Left ventricle myocardium superior (tissue), 1 donor: ENCODE data around the gene WWC2. TPM values are rescaled to one million over a fixed set of nuclear protein-coding genes. Genes with fewer than 3 reads are reported as not detected.

Source experiments
- ATAC-seq: fragments of 200-7000 bp; cut with Tn5 transposase; one replicate; pipeline ENCODE4 v1.9.1; 2020; ENCODE audit warnings: mild to moderate bottlenecking, moderate library complexity
- DNase-seq: peaks from one replicate; pipeline ENCODE4 v3.0.0-alpha.2; 2020
- intact Hi-C: fragments of 100-400 bp; cut with micrococcal nuclease; formaldehyde crosslinking; loops from one replicate; pipeline ENCODE4 v1.11.0; 2022
- total RNA-seq: library from RNA; stranded (reverse); fragmentation: NEBNext Ultra II Directional; extraction: Animal tissue kit (Norgen Biotek cat#: 25700); gene quantifications from one replicate; pipeline ENCODE4 v1.2.1, GENCODE V29; 2021
- donor health status: DM: no; HTN: yes; CAD: no; lungs with severe emphysema.

WWC2 gene
- total RNA-seq, 1 donor from 2014 or later = 38.0 TPM

DNA sequence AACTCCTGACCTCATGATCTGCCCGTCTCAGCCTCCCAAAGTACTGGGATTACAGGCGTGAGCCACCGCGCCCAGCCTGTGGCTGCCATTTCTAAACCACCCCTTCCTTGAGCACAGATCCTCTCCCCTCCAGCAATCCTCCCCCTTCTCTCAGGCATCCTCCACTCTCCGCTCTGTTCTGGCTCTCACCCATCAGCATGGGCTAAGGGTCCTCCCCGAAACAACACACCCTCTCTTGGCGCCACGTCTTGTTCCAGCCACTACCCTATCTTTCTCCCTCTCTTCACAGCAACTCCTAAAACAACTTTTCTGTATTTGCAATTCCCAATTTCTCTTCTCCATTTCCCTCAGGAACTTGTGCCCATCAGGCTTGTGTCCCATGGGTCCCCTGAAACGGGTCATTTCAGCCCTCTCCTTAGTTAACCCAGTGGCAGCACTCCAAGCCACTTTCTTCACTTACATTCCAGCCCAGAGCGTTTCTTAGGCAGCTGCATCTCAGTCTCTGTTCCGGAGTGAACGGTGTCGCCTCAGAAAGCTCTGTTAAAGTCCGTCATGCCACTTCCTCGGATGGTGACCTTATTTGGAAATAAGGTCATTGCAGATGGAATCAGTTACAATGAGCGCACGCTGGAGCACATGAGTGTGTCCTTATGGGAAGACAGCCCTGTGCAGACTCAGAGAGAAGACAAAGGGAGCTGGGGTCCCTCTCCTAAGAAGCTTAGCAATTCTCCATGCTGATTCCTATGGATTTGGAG lies 251.4 kb downstream of the WWC2 start:
- ATAC-seq (no peak), DNase-seq (no peak)
- intact Hi-C loops = no loop called here

DNA sequence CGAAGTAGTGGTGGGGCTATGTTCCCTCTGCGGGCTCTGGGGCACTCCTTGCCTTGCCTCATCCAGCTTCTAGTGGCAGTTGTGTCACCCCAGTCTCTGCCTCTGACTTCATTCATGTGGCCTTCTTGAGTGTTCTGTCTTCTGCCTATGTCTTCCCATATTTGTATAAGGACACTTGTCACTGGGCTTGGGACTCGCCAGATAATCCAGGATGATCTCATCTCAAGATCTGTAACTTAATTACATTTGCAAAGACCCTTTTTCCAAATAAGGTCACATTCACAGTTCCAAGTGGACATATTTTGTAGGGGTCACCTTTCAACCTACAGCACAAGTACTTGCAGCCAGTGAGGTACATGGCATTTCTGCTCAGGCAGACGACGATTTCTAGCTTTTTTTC lies 253.5 kb downstream of the WWC2 start:
- DNase-seq (no peak), ATAC-seq (no peak)
- intact Hi-C loops = no loop called here

DNA sequence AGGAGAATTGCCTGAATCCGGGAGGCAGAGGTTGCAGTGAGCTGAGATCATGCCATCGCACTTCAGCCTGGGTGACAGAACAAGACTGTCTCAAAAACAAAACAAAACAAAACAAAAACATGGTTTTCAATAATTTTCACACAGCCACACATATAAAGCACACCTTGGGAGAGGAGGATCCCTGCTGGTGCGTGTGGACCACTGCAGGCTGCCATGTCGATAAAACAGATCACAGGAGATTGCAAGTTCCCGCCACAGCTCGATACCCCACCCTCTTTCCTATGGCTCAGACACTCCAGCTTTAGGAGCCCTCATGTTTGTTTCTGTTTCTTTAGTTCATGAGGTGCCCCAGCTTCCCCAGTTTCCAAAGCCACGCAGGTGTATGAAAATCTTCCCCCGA lies 254.5 kb downstream of the WWC2 start:
- DNase-seq (no peak), ATAC-seq (no peak)
- intact Hi-C loops = no loop called here

DNA sequence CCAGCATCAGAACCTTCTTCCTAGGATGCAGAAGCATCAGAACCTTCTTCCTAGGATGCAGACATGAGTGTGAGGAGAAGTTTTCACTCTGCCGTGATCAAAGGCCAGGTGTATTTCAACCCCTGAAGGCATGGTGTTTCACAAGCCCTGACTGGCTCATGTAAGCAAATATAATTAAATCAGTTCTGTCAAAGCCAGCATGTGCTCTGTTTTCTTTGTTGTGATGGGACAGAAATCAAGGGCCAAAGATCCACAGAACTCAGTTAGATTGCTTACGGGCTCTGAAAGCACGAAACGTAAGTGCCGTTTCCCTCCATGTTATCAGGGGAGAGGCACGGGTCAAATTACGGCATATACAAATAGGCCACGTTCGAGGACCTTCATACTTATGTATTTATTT lies 255.2 kb downstream of the WWC2 start:
- ATAC-seq (no peak), DNase-seq (no peak)

DNA sequence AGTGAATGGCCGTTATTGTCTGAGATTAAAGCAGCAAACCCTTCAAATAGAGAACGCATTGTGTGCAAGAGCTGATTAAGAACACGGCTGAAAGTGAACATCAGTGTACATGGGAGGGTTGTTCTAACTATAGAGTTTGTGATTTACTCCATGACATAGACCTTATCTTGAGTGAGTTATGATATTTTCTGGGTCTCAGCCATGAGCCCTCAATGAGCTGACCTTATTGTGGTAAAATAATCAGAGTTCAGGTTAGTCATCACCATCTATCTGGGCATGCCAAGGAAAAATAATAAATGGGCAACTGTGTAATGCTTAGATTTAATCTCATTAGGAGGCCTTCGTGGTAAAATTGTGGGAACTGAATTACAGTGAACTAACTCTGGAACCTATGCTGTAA lies 256.3 kb downstream of the WWC2 start:
- ATAC-seq = no peak
- intact Hi-C loops = no loop called here
- DNase-seq = no peak

More for the DNA sequence above, 255.2 kb downstream of the WWC2 start:
- intact Hi-C loops = no loop called here

DNA sequence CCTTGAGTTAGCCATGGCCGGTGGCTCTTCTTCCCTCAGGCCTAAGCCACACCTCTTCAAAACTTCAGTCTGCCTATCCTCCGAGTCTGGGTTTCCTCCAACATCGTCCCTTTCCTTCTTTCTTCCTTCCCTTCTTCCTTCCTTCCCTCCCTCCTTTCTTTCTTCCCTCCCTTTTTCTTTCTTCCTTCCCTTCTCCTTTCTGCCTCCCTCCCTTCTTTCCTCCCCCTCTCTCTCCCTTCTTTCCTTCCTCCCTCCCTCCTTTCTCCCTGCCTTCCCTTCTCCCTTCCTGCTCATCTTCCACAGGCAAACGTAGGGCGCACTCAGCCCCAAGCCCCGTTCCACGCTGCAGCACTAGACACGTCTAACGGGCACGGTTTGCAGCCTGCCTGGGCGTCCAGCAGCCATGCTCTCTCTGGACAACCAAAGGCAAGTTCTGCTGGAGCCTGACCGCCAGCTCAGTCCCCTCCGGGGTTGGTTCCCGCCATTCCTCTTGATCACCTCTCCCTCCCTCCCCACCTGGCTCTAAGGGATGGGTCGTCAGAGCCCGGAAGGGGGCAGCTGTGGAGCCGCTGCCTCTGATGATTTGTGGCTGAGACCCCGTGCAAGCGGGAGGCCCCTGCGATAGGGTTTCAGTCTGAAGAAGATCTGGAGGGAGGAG lies 257.2 kb downstream of the WWC2 start:
- intact Hi-C loops = no loop called here
- no peak for DNase-seq
- no peak for ATAC-seq

DNA sequence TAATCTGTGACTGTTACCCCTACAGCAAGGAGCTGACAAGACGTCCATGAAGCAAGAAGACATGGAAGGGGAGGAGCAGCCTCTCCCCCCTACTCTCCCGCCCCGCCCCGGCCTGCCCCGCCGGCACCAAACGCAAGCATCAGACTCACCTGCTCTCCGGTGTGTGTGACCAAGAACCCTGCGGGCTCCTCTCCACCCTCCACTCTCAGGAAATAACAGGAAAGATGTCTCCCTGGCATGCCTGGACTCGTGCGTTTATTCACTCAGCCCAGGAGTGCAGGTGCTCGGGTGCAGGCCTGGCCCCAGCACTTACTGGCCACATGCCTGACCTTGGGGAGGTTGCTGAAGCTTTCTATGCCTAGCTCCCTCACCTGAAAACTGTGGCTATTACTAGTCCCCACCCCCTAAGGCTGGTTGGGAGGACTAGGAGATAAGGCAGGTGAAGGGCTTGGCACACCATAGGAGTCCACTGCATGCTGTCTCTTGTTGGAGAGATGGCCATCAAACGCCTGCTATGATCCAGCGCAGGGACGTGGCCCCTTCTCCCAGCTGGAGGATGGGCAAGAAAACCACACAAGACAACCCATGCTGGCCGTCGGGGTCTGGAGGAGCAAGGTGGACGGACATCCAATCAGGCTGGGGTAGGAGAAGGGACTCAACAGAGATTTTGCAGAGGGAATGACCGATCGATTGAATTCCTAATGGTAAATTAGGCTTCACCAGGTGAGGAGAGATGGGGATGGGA lies 258.0 kb downstream of the WWC2 start:
- DNase-seq = no peak
- ATAC-seq = no peak
- intact Hi-C loops = no loop called here

DNA sequence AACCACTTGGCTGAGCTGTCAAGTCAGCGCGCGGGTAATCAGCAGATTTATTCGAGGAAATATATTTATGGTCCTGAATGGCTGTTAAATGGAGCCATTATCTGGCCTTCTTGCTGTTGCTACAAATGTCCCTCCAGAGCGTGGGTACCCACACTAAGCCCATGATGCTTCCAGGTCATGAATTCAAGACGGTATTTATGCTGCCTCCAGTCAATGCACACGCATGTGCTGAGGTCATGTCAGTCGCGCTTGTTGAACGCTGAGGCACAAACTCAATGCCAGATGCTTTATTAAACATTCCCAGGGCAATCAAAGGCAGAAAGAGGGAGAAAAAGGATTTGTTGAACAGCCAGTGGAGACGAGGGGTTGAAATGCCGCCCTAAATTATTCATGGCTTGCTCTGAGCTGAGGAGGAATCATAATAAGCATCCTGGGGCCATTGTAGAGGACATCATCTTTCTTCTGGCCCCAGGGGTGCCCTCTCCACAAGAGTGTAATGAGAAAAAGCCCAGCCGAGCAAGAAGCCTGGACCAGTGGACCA lies 259.2 kb downstream of the WWC2 start:
- DNase-seq = no peak
- intact Hi-C loops = no loop called here
- no peak for ATAC-seq

DNA sequence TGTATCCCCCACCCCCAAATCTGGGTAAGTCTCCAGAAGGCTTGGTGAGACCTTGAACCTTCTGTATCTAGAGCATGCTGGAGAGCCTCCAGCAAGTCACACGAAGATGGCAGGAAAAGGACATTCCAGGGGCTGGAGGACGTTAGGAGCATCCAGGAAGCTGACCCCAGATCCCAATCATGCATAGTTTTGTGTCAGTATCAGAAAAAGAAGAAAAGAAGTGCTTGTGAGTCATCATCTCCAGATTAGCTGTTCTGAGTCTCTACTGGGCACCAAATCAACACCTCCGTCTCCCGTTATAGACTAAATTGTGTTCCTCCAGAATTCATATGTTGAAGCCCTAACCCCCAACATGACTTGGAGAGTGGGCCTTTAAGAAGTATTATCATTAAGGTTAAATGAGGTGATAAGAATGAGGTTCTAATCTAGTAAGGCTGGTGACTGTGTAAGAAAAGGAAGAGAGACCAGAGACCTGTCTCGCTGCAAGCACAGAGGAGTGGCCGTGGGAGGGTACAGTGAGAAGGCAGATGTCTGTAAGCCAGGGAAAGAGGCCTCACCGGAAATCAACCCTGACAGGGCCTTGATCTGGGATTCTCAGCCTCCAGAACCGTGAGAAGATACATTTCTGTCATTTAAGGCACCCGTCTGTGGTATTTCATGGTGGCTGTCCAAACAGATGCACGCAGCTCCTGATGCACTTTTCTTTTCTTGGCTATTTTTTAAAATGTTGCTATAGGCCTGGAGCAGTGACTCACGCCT lies 261.3 kb downstream of the WWC2 start:
- intact Hi-C loops = no loop called here
- ATAC-seq (no peak), DNase-seq (no peak)

DNA sequence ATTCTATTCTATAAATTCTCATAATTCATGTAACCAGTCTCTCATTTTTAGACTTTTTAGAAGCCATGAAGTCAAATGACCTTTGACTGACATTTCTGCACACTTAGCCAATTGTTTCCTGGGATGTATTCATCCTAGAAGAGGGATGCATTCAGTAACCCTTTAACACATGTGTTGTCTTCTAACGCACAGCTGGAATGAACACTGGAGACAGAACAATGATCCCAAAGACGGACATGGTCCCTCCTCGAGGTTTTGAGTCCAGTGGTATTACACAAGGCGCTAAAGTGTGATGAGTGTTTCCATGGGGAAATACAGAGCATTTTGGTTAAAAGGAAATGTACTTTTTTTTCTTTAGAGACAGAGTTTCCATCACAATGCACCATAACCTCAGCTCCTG lies 263.0 kb downstream of the WWC2 start:
- intact Hi-C loops = no loop called here
- ATAC-seq (no peak), DNase-seq (no peak)

DNA sequence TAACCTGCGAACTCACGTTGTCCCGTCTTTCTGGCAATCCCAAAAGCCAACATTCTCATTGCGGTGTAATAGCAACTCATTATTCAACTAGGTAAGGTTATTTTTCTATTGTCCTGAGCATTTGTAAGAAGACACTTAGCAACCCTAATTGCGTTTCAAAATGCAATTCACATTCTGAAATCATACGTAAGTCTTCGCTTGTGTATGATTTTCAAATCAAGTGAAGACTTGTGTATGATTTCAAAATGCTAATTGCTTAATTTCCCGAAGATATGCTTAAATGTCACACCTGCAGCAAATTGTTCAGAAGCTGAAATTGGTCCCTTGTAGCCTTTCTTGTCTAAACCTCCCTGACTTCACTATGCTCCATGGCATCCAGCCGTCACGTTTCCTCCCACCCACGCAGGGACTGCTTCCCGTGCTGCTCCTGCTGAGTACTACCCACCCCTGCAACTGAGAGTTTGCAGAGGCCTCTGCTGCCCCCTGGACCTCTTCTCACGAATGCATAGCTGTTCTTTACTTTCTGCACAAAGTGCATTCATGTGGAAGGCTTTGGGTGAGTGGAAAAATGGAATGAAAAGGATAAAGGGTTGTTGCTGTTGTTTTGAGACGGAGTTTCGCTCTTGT lies 264.0 kb downstream of the WWC2 start:
- ATAC-seq (no peak), DNase-seq (no peak)
- intact Hi-C loops = no loop called here

DNA sequence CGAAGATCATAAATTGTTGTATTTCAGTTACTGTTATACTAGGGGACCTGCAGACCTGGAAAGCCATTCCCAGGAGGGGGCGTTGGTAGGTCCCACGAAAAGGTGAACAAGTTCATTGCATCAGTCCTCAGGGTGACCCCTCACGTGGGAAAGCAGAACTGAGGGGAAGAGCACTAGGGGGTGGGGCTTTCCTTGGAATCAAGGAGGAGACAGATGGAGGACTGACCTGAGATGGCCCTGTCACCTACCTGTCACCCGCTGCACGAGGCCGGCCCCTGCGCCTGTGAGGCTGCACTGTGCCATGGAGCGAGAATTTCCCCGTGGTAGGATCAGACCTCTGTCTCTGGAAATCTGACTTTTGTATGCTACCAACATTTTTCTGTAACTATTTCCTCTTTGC lies 265.0 kb downstream of the WWC2 start:
- no peak for DNase-seq
- ATAC-seq = no peak
- intact Hi-C loops = no loop called here

DNA sequence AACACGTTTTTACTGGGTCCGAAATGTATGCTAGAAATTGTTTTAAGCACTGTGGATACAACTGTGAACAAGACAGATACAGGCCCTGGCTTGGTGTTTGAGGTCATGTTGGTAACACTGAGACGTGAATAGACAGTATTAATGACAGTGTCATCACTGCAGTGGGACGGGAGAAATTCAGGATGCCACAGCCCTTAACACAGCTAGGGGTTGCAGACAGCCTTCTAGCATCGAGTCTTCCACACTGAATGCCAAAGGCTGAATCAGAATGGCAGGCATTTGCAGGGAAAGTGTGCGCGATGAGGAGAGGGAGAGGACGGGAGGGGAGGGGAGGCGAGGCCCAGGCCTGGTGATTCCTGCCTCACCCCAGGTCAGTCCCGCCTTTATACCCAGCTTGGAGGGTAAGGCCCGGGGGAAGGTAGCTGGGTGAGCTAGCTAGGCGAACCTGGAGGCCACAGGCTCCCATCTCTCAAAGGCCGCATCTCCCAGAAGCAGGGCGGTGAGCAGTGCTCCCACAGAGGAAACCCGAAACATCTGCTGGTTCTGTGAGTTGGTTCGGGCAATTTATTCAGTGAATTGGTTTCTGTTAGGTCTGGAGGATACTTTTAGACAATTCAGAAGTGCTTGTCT lies 267.3 kb downstream of the WWC2 start:
- ATAC-seq (no peak), DNase-seq (no peak)
- intact Hi-C loops = no loop called here

DNA sequence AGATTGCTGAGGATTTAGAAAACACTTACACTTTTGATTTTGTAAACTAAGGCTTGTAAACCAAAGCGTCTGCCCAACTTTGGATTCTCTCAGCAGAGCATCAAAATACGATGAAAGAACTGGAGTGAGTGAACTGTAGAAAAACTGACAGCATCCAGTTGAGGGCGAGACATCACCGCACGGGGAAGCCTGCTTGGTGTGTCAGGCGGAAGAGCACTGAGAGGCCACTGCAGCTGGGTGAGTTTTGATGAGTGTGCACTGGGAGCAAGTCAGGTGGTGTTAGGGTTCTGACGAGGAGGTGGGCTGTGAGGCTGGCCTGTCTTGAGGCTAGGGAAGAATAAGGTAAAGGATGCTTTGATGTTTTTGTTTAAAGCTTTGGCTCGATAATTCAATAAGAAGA lies 270.0 kb downstream of the WWC2 start:
- ATAC-seq (no peak), DNase-seq (no peak)
- intact Hi-C loops = no loop called here

Other genes starting within 250 kb of the WWC2 start
- 43.8 TPM for gene DCTD, start 181.9 kb upstream of the WWC2 start, total RNA-seq
- gene CLDN22, start 221.0 kb downstream of the WWC2 start, total RNA-seq = not detected
- not detected for gene CLDN24, start 223.2 kb downstream of the WWC2 start, total RNA-seq